Measurements from ENCODE around the gene RPL11. TPM values are rescaled to one million over a fixed set of nuclear protein-coding genes. Genes with fewer than 3 reads are reported as not detected.

The RPL11 gene
- total and polyA plus RNA-seq, 4 donors: 270 to 816 (median 501) TPM

DNA sequence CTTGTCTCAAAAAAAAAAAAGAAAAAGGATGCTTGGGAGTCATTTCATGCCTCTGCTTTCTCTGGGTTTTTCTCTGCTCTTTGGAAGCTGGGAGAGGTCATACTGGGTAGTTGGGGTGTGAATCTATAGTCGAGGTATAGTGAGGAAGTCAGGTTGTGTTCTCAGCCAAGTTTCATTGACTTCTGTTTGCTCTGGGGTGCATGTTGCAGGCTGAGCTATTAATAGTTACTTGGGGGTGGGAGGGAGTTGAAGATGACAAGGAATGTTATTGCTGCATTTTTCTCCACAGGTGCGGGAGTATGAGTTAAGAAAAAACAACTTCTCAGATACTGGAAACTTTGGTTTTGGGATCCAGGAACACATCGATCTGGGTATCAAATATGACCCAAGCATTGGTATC, 2.8 kb downstream of the RPL11 start:
- no peak overlapping the region for H3K4me3 ChIP-seq (ENCODE audit: low read depth in 1 of 3, low read length in 3 of 3)
- peaks cover 6 to 57% (median 50%) of the 10 kb centered on the region in 4 donors for H3K36me3 ChIP-seq (ENCODE audit: control insufficient read depth in 4 of 4, insufficient read depth in 3 of 4, low read depth in 1 of 4, low read length in 3 of 4)
- no peak for DNase-seq (ENCODE audit: low spot score)
- TF ChIP-seq YY1 (IDR thresholded peaks at IDR 0.05): no peak
- H3K27me3 ChIP-seq (ENCODE audit: control insufficient read depth in 4 of 4, insufficient read depth in 4 of 4, low read length in 3 of 4): no peaks in the 10 kb centered on the region
- H3K9me3 ChIP-seq (ENCODE audit: control insufficient read depth in 4 of 4, low read length in 3 of 4): no peaks in the 10 kb centered on the region
- H3K27ac ChIP-seq (ENCODE audit: low read depth in 1 of 2, low read length in 2 of 2): no peak overlapping the region
- H3K9ac ChIP-seq (ENCODE audit: low read depth in 1 of 2, low read length in 2 of 2): no peak overlapping the region
- 71% methylated on average over 3 of the region's 3 CpGs for WGBS
- peaks cover 2 to 31% (median 20%) of the 10 kb centered on the region in 4 donors for H3K4me1 ChIP-seq (ENCODE audit: control insufficient read depth in 4 of 4, insufficient read depth in 4 of 4, low read length in 3 of 4)

DNA sequence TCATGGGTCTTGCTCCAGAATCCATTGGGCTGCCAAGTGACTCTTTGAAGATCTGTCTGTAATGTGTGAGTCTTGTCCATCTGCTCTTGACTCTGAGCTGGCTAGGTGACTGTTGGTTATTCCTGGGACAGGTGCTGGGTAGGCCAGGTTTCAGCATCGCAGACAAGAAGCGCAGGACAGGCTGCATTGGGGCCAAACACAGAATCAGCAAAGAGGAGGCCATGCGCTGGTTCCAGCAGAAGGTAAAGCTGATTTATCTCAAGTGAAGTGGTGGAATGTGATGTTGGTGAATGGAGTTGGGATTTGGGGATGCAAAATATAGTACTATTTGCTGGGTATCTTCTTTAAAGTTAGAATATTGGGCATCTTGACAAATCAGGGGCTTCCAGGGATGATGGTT, 4.1 kb downstream of the RPL11 start:
- Histone ChIP-seq H3K9ac (ENCODE audit: low read depth in 1 of 2, low read length in 2 of 2) (no peak overlapping the region), H3K27ac (ENCODE audit: low read depth in 1 of 2, low read length in 2 of 2) (no peak overlapping the region), H3K27me3 (ENCODE audit: control insufficient read depth in 4 of 4, insufficient read depth in 4 of 4, low read length in 3 of 4) (no peaks in the 10 kb centered on the region), H3K4me1 (ENCODE audit: control insufficient read depth in 4 of 4, insufficient read depth in 4 of 4, low read length in 3 of 4) (peaks cover 2 to 31% (median 20%) of the 10 kb centered on the region in 4 donors), H3K9me3 (ENCODE audit: control insufficient read depth in 4 of 4, low read length in 3 of 4) (no peaks in the 10 kb centered on the region), H3K36me3 (ENCODE audit: control insufficient read depth in 4 of 4, insufficient read depth in 3 of 4, low read depth in 1 of 4, low read length in 3 of 4) (peaks cover 6 to 68% (median 59%) of the 10 kb centered on the region in 4 donors), H3K4me3 (ENCODE audit: low read depth in 1 of 3, low read length in 3 of 3) (no peak overlapping the region)
- TF ChIP-seq RXRA (IDR thresholded peaks at IDR 0.05) (no peak), GABPA (IDR thresholded peaks at IDR 0.05 in 1 of 2, conservative IDR thresholded peaks at IDR 0.05 in 1 of 2) (no peak)
- DNase-seq (ENCODE audit: low spot score): no peak
- WGBS: 99% methylated on average over 3 of the region's 3 CpGs

DNA sequence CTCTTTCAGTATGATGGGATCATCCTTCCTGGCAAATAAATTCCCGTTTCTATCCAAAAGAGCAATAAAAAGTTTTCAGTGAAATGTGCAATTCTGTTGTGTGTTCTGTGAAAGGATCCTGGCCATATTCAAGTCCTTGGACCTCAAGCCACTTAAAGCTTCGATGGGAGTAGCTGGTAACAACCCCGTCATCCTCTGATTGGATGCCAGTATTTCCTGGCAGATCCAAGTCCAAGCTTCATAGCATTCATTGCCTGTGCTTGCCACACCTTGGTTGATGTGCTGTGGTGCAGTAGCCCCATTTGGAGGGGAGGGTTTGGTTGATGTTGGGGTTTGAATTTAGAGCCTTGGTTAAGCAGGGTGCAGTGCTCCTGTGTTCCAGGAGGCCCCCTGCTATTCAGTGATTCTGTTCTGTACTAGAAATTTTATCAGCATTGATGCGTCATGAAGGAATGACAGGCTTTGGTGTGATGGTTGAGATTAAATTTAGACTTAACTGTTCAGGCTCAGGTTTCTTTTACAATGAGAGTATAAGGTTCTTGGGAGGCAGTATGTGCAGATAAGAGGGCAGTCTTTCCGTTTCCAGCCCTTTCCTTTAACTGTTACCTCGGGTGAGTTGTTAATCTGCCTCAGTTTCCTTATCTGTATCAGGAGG, 4.9 kb downstream of the RPL11 start:
- H3K4me1 ChIP-seq (ENCODE audit: control insufficient read depth in 4 of 4, insufficient read depth in 4 of 4, low read length in 3 of 4): peaks cover 2 to 31% (median 20%) of the 10 kb centered on the region in 4 donors
- no peaks in the 10 kb centered on the region for H3K27me3 ChIP-seq (ENCODE audit: control insufficient read depth in 4 of 4, insufficient read depth in 4 of 4, low read length in 3 of 4)
- DNase-seq (ENCODE audit: low spot score): no peak
- H3K36me3 ChIP-seq (ENCODE audit: control insufficient read depth in 4 of 4, insufficient read depth in 3 of 4, low read depth in 1 of 4, low read length in 3 of 4): peaks cover 6 to 73% (median 61%) of the 10 kb centered on the region in 4 donors
- 65% methylated on average over 6 of the region's 6 CpGs for WGBS
- H3K4me3 ChIP-seq (ENCODE audit: low read depth in 1 of 3, low read length in 3 of 3): no peak overlapping the region
- no peak overlapping the region for H3K9ac ChIP-seq (ENCODE audit: low read depth in 1 of 2, low read length in 2 of 2)
- H3K27ac ChIP-seq (ENCODE audit: low read depth in 1 of 2, low read length in 2 of 2): no peak overlapping the region
- TF ChIP-seq NR2F2 (IDR thresholded peaks at IDR 0.05) (no peak), JUND (IDR thresholded peaks at IDR 0.05) (no peak), HNF4G (IDR thresholded peaks at IDR 0.05) (no peak), REST (IDR thresholded peaks at IDR 0.05) (no peak), RAD21 (IDR thresholded peaks at IDR 0.05) (no peak), YY1 (IDR thresholded peaks at IDR 0.05) (no peak), FOXA2 (IDR thresholded peaks at IDR 0.05) (no peak), GABPA (IDR thresholded peaks at IDR 0.05 in 1 of 2, conservative IDR thresholded peaks at IDR 0.05 in 1 of 2) (no peak), EGR1 (IDR thresholded peaks at IDR 0.05; ENCODE audit: low read depth in 2 of 2) (no peak), FOXA1 (IDR thresholded peaks at IDR 0.05) (no peak), RXRA (IDR thresholded peaks at IDR 0.05) (no peak), ATF3 (IDR thresholded peaks at IDR 0.05) (no peak), SP1 (IDR thresholded peaks at IDR 0.05) (no peak), HNF4A (conservative IDR thresholded peaks at IDR 0.05) (no peak), TAF1 (conservative IDR thresholded peaks at IDR 0.05) (no peak), CTCF (IDR thresholded peaks at IDR 0.05; ENCODE audit: low read depth, low read length, missing input control) (no peak)
- TF ChIP-seq, protein P1, sequence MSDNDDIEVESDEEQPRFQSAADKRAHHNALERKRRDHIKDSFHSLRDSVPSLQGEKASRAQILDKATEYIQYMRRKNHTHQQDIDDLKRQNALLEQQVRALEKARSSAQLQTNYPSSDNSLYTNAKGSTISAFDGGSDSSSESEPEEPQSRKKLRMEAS (IDR thresholded peaks at IDR 0.05): no peak
- TF ChIP-seq, protein P2, sequence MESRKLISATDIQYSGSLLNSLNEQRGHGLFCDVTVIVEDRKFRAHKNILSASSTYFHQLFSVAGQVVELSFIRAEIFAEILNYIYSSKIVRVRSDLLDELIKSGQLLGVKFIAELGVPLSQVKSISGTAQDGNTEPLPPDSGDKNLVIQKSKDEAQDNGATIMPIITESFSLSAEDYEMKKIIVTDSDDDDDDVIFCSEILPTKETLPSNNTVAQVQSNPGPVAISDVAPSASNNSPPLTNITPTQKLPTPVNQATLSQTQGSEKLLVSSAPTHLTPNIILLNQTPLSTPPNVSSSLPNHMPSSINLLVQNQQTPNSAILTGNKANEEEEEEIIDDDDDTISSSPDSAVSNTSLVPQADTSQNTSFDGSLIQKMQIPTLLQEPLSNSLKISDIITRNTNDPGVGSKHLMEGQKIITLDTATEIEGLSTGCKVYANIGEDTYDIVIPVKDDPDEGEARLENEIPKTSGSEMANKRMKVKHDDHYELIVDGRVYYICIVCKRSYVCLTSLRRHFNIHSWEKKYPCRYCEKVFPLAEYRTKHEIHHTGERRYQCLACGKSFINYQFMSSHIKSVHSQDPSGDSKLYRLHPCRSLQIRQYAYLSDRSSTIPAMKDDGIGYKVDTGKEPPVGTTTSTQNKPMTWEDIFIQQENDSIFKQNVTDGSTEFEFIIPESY (IDR thresholded peaks at IDR 0.05): no peak
- H3K9me3 ChIP-seq (ENCODE audit: control insufficient read depth in 4 of 4, low read length in 3 of 4): no peaks in the 10 kb centered on the region
